ENCODE results near the gene RNF144B.

DNA sequence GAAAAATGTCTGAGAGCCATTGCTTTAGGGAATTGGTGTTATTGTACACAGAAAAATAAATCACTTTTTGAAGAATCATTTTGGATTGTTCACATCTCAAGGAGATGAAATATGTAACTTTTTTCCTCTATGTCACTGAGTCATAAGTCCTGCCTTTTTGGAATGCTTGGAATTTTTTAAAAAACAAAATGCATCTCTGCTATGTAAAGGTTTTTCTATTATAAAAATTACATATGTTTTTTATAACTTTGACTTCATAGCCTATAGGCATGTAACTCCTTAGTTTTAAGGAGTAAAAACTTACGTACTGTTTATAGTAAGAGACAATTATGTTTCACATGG lies 8.7 kb downstream of the RNF144B start:
- TF ChIP-seq CTCF (IDR thresholded peaks at IDR 0.05) = no peak
- TF ChIP-seq, protein P1, sequence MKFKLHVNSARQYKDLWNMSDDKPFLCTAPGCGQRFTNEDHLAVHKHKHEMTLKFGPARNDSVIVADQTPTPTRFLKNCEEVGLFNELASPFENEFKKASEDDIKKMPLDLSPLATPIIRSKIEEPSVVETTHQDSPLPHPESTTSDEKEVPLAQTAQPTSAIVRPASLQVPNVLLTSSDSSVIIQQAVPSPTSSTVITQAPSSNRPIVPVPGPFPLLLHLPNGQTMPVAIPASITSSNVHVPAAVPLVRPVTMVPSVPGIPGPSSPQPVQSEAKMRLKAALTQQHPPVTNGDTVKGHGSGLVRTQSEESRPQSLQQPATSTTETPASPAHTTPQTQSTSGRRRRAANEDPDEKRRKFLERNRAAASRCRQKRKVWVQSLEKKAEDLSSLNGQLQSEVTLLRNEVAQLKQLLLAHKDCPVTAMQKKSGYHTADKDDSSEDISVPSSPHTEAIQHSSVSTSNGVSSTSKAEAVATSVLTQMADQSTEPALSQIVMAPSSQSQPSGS (CRISPR knock-in tag; IDR thresholded peaks at IDR 0.05; ENCODE audit: borderline replicate concordance, low read depth) = no peak
- TF ChIP-seq ZNF121 (CRISPR knock-in tag; IDR thresholded peaks at IDR 0.05) = no peak

All from WTC11 (cell line).